Measurements from ENCODE around the gene AKAIN1.

The AKAIN1 gene

DNA sequence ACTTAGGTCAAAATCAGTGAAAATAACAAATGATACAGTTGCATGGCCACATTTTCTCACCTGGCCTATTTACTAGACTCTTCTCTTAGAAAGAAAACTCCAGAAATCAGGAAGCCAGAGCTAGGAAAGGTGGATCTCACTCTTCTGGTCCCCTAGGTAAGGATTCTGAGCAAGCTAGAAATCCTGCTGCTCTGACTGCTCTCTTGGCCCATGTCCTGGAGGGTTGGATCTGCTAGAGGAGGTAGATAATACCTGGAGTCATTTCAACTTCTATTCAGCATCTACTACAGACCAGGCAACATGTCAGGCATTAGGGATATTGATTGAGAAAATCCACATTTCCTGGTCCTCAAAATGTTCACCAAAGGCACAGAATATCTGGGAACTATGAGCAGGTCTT, 34.9 kb downstream of the AKAIN1 start:
- in situ Hi-C loops (cut with HindIII; ENCODE audit: low sequenced_read_pairs) = no loop called here

GRCh38 chr18:5159080-5159479, 38.0 kb downstream of the AKAIN1 start:
- in situ Hi-C loops (cut with HindIII; ENCODE audit: low sequenced_read_pairs) = no loop called here

GRCh38 chr18:5158587-5158986, 38.5 kb downstream of the AKAIN1 start:
- in situ Hi-C loops (cut with HindIII; ENCODE audit: low sequenced_read_pairs) = no loop called here

- in situ Hi-C loops (cut with HindIII; ENCODE audit: low sequenced_read_pairs) = no loop called here
These were observed 38.9 kb downstream of the AKAIN1 start for GRCh38 chr18:5158172-5158571.

- in situ Hi-C loops (cut with HindIII; ENCODE audit: low sequenced_read_pairs) = no loop called here
These were observed 41.2 kb downstream of the AKAIN1 start for GRCh38 chr18:5155907-5156287.

DNA sequence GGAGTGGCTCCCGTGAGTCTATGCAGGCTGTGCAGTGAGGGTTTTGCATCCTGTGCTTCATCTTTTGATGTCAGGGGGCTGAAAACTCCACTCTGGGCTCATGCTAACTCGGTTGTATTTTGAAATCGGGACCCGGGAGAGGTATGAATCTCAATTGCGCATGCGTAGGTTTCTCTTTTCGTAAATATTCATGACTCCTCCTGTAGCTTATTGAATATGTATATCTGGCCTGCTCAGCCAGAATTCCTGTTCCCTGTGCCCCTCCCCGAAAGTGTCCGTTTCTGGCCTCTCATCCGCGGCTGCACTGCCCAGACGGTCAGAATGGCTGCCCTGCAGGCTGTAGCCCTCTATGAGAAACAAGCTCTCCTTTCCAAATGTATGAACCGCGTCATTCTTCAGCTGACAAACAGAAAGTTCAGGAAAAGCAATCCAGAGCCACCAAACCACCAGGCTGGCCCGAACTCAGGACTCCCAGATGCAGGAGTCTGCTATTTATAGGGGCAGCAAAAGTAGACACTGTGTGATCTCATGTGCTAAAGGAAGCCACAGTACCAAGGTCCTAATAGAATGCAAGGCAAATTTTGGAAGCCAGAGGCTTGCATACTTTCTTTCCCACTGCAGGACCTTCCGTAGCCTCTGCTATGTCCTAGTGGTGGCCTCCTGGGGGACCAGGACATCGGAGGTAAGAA, 41.7 kb downstream of the AKAIN1 start:
- in situ Hi-C loops (cut with HindIII; ENCODE audit: low sequenced_read_pairs) = no loop called here

- in situ Hi-C loops (cut with HindIII; ENCODE audit: low sequenced_read_pairs) = no loop called here
These were observed 44.6 kb downstream of the AKAIN1 start for GRCh38 chr18:5152343-5153020.

DNA sequence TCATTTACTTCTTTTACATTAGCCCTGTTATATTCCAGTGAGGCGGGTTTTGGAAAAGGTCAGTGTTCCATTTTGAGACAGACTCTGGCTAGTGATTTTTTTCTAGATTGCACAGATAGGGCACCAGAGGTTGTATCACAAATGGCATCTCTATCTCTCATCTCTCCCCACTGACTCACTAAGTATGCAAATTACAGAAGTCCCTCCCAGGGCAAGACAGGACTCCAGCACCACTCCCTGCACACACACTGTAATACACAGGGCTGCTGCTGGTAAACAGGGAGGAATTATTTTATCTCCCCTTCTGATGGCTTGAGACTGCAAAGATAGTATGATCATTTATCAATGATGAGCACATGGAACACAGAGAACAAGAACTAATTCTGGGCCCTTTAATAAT, 46.2 kb downstream of the AKAIN1 start:
- in situ Hi-C loops (cut with HindIII; ENCODE audit: low sequenced_read_pairs) = no loop called here

GRCh38 chr18:5146093-5146492, 51.0 kb downstream of the AKAIN1 start:
- in situ Hi-C loops (cut with HindIII; ENCODE audit: low sequenced_read_pairs) = no loop called here

DNA sequence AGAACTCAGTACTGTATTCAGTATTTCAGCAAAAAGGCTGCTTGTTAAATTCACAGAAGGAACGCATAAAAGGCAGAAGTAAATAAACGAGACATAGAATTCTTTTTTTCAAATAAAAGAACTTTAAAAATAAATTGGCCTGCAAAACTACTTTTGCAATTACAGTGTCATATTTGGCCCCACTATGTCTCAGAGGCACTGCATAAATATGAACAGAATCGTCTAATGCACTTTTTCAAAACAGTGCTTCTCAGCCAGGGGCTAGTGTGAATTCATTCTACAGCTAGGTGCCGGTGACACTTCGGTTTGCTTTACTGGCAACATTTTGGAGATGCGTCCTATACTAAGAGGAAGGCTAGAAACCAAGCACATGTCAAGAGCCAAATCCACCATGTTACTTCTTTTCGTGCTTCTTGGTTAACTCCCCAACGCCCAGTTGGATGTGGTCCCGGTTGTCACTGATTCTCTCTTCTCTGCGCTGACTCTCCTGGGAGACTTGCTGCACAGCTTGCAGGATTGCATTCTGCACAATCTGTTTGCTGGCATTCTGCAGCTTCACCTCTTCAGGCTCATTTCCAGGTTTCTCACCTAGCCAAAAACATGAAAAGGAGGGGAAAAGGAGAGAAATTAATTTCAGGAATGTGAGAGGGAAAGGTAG, 51.8 kb downstream of the AKAIN1 start:
- in situ Hi-C loops (cut with HindIII; ENCODE audit: low sequenced_read_pairs) = no loop called here

GRCh38 chr18:5144629-5145028, 52.4 kb downstream of the AKAIN1 start:
- in situ Hi-C loops (cut with HindIII; ENCODE audit: low sequenced_read_pairs) = no loop called here

GRCh38 chr18:5142859-5143258, 54.2 kb downstream of the AKAIN1 start:
- in situ Hi-C loops (cut with HindIII; ENCODE audit: low sequenced_read_pairs) = no loop called here

DNA sequence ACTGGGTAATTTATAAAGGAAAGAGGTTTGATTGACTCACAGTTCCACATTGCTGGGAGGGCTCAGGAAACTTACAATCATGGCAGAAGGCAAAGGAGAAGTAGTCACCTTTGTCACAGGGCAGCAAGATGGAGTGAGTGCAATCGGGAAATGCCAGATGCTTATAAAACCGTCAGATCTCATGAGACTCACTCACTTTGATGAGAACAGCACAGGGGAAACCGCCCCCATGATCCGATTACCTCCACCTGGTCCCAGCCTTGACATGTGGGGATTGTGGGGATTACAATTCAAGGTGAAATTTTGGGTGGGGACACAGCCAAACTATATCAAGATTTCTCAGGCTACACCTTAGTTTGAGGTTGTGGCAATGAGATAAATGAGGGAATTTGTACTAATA, 54.9 kb downstream of the AKAIN1 start:
- in situ Hi-C loops (cut with HindIII; ENCODE audit: low sequenced_read_pairs) = no loop called here

DNA sequence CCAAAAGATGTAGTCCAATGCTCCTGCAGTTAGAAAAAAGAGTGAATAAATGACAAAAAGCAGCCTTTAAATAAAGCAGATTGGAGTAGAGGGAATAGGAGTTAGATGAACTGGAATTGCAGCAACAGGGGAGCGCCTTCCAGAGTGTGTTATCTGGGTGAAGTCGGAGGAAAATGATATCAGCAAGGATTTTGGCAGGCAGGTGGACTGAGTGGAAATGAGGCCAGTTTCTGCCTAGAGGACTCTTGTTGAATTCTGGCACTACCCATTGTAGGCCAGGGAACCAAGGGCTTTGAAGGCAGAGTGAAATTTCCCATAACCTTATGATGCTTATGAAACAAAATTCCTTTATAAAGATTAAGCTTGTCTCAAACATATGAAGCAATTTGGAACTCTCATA, 59.8 kb downstream of the AKAIN1 start:
- in situ Hi-C loops (cut with HindIII; ENCODE audit: low sequenced_read_pairs) = no loop called here

GRCh38 chr18:5132987-5133386, 64.1 kb downstream of the AKAIN1 start:
- in situ Hi-C loops (cut with HindIII; ENCODE audit: low sequenced_read_pairs) = no loop called here

GRCh38 chr18:5122272-5122671, 74.8 kb downstream of the AKAIN1 start:
- in situ Hi-C loops (cut with HindIII; ENCODE audit: low sequenced_read_pairs) = no loop called here

- in situ Hi-C loops (cut with HindIII; ENCODE audit: low sequenced_read_pairs) = no loop called here
These were observed 86.8 kb downstream of the AKAIN1 start for GRCh38 chr18:5110266-5110665.

DNA sequence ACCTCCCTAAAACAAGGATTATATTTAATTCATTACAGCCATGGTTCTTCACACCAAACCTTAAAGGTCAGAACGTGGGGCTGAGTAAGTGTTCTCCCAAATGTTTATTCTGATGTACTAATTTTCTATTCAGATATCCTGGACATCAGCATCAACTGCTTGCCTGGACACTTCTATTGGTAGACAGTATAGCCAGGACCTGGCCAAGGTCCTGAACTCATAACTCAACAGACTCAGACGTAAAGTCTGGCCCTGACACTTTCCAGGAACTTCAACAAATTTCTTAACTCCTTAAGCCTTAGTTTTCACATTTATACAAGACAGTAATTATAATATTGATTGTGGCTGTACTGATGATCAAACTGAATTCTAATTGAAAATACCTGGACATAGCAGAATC, 89.1 kb downstream of the AKAIN1 start:
- in situ Hi-C loops (cut with HindIII; ENCODE audit: low sequenced_read_pairs) = no loop called here

GRCh38 chr18:5106730-5107129, 90.3 kb downstream of the AKAIN1 start:
- in situ Hi-C loops (cut with HindIII; ENCODE audit: low sequenced_read_pairs) = no loop called here

DNA sequence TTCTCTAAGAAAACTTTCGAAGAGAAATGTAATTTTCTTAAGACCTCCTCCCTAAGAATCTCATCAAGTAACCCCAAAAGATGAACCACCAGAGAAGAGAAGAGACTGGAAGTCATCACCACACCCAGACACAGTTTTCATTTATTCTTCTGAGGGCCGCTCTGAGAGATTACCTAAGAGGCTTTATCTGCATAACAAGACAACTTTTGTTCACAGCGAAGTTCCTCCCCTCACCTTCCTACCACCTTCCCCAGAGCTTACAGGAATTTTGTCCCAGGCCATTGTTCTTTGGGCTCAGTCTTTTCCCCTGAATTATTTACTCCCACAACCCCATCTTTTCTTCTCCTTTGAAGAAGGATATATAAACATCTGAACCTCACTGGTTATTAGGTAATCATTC, 92.8 kb downstream of the AKAIN1 start:
- in situ Hi-C loops (cut with HindIII; ENCODE audit: low sequenced_read_pairs) = no loop called here

GRCh38 chr18:5103693-5104092, 93.4 kb downstream of the AKAIN1 start:
- in situ Hi-C loops (cut with HindIII; ENCODE audit: low sequenced_read_pairs) = no loop called here

DNA sequence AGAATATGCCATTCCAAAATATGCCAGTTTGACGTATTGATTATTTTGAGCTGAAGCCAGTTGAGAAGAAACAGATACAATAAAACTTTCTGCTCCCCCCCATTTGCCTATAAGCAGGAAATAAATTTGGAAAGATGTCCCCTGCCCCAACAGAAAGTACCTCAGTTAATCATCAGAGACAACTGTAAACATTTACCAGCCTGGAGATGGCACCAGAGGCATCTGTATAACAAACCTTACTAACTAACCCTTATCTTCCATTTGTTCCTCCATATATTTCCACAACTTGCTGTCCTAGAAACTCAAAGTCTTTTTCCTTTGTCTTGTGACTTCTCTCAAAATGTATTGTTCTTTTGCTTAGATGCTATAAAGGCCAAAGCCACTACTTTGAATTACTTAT, 93.8 kb downstream of the AKAIN1 start:
- in situ Hi-C loops (cut with HindIII; ENCODE audit: low sequenced_read_pairs) = no loop called here
